Dermis lymphatic vessel endothelial cell (primary cell): Measurements from ENCODE around the gene FBXL12. TPM values are rescaled to one million over a fixed set of nuclear protein-coding genes. Genes with fewer than 3 reads are reported as not detected.

Source experiments
- total RNA-seq: library from RNA; depleted of rRNA; stranded (reverse); fragments of >200 nt; gene quantifications from 2 replicates; pipeline ENCODE4 v1.2.1, GENCODE V29; 2014

The FBXL12 gene, protein sequence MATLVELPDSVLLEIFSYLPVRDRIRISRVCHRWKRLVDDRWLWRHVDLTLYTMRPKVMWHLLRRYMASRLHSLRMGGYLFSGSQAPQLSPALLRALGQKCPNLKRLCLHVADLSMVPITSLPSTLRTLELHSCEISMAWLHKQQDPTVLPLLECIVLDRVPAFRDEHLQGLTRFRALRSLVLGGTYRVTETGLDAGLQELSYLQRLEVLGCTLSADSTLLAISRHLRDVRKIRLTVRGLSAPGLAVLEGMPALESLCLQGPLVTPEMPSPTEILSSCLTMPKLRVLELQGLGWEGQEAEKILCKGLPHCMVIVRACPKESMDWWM
- 7.1 and 7.9 TPM in 2 replicates for total RNA-seq

DNA sequence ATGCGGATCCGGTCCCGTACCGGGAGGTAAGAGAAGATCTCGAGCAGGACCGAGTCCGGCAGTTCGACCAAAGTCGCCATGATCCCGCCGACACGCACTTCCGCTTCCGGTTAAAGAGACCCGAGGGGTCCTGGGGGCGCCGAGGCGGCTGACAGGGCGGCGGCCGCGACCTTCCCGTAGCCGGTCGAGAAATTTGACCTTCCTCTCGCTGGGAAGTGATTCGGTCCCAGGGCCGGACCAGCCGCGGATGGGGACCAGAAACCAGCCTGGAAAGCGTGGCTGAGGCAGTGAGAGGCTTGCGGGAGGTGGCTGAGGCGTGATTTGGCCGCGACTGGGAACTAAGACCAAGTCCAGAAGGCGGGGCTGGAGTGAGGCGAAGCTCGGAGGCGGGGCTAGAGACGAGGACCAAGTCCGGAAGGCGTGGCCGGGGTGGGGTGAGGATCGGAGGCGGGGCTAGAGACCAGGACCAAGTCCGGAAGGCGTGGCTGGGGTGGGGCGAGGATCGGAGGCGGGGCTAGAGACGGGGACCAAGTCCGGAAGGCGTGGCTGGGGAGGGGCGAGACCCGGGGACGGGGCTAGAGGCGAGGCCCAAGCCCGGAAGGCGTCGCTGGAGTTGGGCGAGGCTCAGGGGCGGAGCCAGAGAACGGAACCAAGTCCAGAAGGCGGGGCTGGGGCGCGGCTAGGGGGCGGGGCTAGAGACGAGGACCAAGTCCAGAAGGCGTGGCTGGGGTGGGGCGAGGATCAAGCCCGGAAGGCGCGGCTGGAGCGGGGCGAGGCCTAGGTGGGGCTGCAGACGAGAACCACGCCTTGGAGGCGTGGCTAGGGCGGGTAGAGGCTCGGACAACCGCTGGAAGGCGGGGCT lies at the start of gene FBXL12:
FBXL12 (minus strand) TSS at position 346 of the 862 bp plus-strand sequence; CDS start at position 80, 266 bp downstream.

DNA sequence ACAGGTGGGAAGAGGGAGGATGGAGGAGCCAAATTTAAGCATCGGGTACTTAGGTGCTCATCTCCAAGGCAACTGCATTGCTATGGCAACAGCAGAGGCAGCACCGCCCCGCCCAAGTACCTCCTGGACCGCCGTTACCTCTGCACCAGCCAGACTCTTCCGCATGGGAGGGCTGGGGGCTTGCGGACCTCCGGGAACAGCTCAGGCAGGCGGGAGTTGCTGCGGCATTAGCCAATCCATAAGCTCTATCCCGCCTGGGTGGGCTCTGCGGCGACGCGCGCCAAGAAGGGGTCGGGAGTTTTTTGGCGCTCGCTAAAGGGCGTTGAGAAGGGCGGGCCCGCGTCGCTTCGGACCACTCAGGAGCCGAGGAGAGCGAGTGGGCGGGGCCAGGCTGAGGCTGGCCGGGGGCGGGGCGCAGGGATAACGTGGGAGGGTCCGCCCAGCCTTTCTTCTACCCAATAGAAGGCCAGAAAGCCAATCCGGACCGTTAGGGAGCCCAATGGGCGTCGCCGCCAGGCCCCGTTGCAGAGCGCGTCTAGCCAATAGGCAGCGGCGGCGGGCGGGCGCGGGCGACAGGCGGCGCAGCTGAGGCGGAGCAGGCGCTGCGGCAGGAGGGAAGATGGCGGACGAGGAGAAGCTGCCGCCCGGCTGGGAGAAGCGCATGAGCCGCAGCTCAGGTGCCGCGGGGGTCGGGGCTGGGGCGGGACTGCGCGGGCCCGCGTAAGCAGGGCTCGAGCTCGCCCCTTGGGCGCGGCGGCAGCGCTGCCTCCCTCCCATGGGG lies 16.0 kb upstream of the FBXL12 start, which contains the start of gene PIN1:
PIN1 (plus strand) TSS at position 593 of the 781 bp plus-strand sequence; CDS start at position 620, 27 bp downstream.

DNA sequence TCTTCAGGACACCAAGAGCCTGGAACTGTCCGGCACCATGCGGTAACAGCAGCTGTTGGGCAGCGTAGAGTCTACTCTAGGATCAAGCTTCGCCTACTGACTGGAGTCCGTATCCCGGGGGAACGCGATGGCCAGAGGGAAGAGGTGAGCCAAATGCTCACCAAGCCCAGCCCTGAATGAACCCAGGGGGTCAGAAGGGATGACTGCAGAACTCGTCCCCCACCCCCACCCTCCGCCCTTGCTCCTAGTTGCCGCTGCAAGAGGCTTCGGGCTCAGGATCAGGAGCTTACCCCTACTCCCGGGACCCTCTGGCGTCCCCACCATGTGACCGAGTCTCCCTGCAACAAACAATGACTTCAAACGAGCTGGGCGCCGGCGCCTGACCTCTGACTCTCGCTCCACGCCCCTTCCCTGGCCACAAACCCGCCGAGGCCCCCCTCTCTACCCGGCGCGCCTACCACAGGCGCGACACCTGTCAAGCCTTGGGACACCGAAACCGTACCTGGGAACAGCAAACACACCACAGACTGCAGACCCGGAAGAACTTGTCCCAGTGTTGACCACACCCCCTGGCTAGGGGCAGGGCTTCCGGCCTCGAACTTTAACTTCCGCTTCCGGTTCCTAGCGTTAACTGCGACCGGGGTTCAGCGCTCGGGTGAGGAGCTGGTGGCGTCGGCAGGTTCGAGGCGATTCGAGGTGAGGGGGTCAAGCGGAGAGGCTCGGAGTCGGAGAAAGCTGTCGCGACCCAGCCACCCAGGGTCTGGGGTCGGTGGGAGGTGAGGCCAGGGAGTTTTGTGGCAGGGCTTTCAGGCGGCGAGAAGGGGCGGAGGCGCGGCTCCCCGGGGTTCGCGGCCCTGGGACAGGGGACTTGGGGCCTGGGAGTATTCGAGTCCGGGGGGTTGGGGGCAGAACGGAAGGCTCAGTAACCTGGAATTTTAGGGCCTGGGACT lies 8.7 kb upstream of the FBXL12 start, which contains the start of gene UBL5:
UBL5 (plus strand) TSS at position 630 of the 950 bp plus-strand sequence. CDS start 420 bp downstream, outside the sequence.

GRCh38 chr19:9768175-9769112 lies 50.4 kb downstream of the FBXL12 start, which contains the start of gene ZNF846:
Gene ZNF846 (minus strand): TSS chr19:9768738. CDS start chr19:9764950, 3,788 bp downstream.

Other genes with a start within 250 kb of the FBXL12 start
- 27.6 and 38.7 TPM in 2 replicates for gene ZNF121, start 234.6 kb downstream of the FBXL12 start, total RNA-seq
- gene ZNF561, start 197.8 kb downstream of the FBXL12 start, total RNA-seq, result 17.8 and 34.1 TPM in 2 replicates
- 27.5 and 29.7 TPM in 2 replicates for gene ZNF562, start 144.0 kb downstream of the FBXL12 start, total RNA-seq
- 3.1 and 3.9 TPM in 2 replicates for gene ZNF846, start 50.3 kb downstream of the FBXL12 start, total RNA-seq
- gene UBL5, start 8.8 kb upstream of the FBXL12 start, total RNA-seq, result 168 and 192 TPM in 2 replicates
- gene PIN1, start 16.2 kb upstream of the FBXL12 start, total RNA-seq, result 65.0 and 82.0 TPM in 2 replicates
- 0.34 and 0.98 TPM in 2 replicates for gene OLFM2, start 117.4 kb upstream of the FBXL12 start, total RNA-seq
- gene COL5A3, start 191.4 kb upstream of the FBXL12 start, total RNA-seq, result 0.26 and 2.6 TPM in 2 replicates
- gene RDH8, start 194.4 kb upstream of the FBXL12 start, total RNA-seq, result not detected in 2 replicates